Activated CD4-positive, alpha-beta T cell treated with anti-CD3 and anti-CD28 coated beads, Interleukin-2, Interleukin-4, amounts not matched to agents 100 ng/mL and 50 ng/mL, durations not matched to agents 16 hours and 8 hours (primary cell): Measurements from ENCODE around the gene PIGS.

Experiments used
- DNase-seq: peaks from one replicate; pipeline ENCODE4 v3.0.0-alpha.2; 2020; ENCODE audit warnings: low spot score

The PIGS gene

DNA sequence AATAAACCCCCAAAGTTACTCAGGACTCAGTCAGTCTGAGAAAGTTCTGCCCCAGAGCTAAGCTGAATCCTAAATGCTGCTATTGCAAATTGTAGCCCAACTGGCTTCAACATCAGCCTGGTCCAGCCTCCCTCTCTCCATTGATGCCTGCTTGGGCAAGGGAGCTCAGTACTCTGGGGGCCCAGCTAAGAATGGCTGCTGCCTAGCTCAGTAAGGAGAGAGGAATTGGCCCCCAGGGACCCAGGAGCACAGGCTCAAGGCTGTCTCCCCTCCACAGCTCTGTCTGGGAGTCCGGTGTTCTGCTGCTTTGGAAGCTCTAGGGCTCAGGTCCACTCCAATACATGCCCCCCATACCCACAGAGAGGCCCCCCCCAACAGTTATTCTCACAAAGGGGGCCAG is 20.5 kb downstream of the PIGS start:
- DNase-seq: no peak

DNA sequence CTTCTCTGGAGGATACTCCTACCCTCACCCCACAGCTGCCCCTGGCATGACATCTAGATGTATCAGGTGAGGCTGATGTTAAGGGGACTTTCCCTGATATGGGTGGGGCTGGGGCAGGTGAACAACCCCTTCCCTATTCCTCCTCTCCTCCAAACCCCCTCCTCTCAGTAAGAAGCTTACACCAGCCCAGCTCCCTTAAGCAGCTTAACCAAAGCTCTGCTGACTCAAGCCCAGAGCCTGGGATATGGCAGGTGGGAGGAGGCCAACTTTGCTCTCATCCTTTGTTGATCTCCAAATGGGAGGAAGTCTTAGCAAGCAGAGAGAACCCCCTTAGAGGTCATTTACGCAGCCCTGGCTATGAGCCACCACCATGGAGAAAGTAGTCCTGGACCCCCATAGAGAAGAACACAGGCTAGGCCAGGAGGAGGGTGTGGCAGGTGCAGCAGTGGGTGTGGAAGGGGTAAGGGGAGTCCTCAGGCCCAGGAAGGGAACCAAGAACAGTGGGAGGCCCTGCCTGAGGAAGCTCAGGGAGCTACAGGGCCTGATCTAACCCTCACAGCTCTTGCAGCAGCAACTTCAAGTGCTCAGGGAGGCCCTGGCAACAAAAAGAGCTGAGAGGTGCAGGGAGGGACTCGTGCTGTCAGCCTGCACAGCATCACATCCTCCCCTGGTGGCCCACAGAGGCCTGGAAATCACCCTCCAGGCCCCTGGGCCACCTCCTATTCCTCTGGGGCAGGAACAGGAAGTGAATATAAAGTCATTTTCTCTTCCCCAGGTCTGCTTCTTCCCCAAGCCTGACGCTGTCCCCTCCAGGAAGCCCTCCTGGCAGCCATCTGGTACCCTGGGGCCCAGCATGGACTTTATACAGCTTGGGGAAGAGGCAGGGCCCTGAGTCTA is 21.8 kb downstream of the PIGS start:
- DNase-seq: peak; percentile 68

DNA sequence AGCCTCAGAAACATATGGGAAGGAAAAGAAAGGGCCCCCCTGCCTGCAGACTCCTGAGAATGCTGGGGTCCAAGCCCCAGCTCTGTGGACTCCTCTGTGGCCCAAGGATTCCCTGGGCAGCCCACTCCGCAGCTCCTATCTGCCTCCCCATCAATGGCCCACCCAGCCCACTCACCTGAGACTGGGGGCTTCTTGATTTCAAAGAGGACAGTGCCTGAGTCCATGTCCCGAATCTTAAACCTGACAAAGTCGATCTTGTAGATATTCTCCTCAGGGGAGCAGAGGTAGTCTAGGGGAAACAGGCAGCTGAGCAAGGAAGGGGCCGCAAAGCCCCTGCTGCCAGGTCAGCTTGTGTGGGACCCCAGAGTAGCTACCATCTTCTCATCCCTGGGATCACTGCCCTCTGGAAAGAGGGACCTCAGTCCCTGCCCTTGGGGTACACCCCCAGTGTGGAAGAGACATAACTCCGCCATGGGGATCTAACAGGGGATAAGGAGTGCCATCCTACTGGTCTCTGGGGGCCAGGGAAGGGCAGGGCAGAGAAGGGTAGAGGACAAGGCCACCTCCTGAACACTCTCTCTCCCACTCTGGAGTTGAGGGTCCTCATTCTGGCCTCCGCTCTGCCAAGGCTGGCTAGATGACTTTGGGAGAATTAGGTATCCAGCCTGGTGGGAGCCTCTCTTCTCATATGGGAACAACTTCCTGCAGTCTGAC is 22.8 kb downstream of the PIGS start:
- no peak for DNase-seq

DNA sequence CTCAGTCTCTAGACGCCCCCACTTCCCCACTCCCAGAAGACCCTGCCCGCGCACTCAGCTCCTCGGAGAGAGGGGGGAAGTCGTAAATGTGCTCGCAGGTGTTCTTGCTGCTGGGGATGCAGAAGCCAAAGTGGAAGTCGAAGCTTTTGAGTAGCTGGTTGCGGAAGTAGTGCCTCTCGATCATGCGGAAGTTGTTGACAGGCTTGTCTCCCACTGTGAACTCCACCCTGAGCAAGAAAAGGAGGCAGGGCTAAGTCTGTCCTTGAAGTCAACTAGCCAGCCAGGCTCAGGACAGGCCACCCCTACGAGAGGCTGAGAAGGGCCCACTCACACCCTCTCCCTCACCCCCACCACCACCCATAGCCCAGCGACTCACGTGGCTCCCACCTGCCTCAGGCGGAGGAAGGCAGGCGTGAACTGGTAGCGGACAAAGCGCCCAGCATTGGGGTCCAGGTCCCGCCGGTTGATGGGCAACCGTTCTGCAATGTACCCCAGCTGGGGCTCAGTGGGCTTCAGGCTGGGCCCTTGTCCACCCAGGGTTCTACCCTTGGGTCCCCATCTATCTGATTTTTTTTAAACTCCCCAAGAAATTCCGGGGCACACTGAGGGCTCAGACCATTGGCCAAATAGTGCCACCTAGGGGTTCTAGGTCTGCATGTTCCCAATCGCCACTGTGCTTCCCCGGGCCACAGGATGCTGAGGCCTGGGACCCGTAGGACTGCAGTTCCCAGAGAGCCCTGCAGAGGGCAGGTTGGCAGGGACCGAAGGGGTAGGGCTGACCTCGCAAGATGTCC is 23.5 kb downstream of the PIGS start:
- peak; percentile 86 for DNase-seq

DNA sequence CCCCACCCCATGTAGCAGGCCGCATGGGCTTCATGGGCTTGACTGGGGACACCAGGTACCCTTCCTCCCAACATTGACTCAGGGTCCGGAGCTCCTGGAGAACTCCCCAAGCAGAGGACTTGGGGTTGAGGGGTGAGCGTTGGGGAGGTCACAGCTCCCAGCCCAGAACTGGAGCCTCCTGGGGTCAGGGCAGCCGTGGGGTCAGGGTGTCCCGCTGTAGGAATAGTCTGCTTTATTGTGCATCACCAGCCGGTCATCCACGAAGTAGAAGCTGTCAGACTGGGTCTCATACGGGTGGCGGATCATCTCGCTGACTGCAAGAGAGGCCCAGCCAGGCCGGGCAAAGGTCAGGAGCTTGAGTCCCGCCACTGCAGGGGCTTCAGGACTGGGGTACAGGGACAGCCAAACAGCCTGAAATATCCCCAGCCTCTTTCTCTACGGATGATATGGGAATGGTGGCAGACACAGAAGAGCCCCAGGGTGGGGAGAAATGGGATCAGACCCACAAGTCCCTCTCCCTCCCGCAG is 24.2 kb downstream of the PIGS start:
- no peak for DNase-seq

DNA sequence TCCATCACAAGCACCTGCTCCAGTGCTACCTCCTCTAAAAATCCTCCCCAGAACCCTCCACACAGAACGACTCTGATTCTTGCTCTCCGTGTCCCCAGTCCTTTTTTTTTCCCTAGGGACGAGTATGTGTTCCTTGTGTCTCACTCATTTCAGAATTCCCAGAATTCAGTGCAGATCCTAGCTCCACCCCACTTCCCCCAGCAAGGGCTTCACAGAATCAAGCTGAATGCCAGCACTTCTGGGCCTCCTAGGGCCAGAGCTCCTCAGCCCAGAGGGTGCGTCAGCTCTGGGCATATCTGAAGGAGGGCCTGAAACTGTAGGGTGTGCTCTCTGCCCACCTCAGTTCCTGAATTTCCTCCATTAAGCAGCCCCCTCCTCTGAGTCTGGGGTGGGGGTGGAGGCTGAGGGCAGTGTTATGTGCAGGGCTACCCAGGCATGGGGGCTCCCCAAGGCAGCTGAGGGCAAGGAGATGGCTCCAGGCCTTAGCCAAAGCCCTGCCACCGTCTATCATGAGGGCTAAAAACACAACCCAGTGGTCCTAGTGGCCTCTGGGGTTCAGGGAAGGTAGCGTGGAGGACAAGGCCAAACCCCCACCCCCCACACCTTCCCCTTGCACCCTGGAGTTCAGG is 25.4 kb downstream of the PIGS start:
- no peak for DNase-seq

DNA sequence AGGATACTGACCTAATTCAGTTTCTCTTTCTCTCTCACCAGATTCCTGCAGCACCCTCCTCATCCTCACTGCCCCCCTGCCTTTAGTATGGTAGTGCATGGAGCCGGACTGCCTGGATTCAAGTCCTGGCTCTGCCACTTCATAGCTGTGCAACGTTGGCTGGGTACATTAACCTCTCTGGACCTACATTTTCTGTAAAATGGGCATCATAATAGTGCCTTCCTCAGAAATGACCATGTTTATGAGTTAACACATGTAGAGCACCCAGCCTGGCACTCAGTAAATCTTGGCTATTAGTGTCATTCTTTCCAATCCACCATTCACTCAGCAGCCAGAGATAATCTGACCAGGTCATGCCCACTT is 26.2 kb downstream of the PIGS start:
- DNase-seq: no peak

DNA sequence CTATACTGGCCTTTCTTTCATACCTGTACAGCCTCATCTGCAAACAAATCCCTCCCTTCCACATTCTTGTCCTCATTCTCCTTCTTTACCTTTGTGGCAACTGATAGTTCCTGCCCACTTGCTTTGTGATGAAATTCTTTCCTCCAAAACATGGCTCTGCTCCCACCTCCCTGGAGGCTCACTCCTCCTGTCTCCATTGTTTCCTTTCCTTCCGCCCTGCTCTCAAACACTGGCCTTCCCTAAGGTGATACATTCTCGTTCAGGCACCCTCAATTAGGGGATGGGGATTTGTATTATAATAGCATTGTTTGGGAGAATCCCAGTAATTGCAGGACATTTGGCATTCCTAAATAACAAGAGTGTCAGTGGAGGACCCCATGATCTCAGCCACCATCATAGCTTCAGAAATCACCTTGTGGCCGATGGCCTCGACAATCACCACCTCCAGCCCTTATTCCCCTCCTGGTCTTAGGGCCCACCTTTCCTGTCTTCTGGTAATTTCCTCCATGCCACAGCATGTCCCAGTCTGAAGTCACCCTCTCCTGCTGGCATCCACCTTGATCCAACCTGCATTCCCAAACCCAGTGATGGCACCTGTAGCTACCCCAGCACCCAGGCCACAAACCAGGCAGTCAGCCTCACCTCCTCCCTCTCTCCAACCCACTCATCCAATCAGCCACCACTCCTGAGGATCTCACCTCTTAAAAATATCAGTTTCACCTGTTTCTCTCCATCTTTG is 26.8 kb downstream of the PIGS start:
- DNase-seq: no peak

DNA sequence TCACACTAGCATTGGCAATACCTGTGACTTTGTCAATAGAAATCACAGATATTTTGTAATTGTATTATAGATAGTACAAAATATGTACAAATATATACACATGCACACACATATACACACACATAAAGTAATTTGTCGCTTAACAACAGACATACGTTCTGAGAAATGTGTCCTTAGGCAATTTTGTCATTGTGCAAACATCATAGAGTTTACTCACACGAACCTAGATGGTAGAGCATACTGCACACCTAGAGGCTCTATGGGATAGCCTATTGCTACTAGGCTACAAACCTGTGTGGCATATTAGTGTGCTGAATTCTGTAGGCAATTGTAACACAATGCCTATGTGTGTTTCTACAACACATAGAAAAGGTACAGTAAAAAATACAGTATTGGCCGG is 29.9 kb downstream of the PIGS start:
- DNase-seq: no peak

DNA sequence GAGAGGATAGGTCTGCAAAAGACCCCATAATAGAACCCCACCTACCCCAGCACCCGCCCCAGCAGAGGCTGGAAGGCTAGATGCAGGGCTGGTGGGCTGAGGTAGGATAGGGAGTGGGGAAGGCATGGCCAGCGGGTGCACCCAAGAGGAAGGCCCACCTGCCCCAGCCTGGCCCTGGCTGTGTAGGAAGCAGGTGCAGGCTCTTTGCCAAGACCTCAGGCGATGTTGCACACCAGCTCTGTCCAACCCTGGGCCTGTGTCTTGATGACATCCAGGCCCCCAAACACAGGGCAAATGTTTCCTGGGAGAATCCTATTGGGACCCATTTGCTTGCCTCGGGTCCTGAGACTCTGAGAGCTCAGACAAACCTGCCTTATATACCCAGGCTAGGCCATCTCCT is 31.1 kb downstream of the PIGS start:
- no peak for DNase-seq

DNA sequence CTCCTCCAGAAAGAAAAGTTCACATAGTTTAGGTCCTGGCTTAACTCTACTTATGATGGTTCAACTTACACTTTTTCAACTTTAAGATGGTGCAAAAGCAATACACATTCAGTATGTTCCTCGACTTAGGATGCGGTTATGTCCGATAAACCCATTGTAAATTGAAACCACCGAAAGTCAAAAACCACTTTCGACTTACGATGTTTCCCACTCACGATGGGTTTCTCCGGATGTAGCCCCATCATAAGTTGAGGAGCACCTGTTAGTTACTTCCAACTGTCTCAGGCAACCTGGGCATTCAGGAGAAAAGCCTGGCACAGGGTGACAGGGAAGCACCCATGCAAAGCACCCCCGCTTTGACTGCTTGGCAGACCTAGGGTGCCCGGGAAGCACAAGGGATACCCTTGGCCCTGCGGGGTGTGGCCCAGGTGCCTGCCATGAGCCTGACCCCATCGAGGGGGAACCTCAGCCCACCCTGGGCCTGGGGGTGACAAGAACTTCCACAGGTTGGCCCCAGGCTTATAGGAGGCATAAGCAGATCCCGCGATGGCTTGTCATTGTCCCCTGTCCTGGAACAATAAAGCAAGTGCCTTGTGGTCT is 32.9 kb downstream of the PIGS start:
- DNase-seq: no peak

DNA sequence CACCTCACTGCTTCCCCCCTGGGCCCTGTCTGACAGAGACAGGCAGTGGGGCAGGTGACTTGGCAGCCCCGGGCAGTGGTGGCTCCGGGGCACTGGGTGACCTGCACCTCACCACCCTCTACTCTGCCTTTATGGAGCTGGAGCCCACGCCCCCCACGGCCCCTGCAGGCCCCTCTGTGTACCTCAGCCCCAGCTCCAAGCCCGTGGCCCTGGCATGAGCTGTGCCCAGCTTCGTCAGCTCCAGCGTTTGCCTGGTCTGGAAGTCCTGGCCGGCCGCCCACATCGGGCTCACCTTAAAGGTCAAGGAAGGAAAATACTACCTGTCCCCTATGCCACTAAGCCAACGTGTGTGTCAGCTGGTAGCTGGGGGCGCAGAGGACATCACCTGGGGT is 34.1 kb downstream of the PIGS start:
- DNase-seq: no peak

DNA sequence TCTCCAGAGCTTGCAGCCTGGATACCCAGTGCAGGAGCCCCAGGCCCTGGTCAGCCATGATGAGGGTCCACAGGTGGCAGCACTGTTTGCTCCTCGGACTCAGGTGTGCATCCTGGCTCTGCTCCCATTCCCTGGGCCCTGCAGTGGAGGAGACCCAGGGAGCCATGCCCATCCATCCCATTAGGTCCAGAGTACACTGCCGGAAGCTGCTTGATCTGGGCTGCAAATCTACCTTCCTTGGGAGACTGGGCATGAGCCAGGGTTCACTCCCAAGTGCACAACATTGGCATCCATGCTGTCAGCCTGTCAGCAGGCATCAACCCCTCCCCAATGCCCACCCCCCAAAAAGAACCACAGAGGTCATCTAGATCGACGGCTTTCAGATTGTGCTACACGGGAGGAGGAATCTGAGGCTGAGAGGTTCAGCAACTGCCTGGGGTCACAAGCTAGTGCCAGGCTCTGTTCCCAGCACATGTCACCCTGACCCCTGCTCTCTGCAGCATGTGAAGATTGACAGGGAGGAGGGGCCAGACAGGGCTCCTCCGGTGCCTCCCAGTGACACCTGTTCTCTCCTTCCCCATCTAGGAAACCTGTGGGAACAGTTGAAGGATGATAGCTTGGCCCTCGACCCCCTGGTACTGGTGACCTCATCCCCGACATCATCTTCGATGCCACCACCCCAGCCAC is 34.6 kb downstream of the PIGS start:
- DNase-seq: no peak

DNA sequence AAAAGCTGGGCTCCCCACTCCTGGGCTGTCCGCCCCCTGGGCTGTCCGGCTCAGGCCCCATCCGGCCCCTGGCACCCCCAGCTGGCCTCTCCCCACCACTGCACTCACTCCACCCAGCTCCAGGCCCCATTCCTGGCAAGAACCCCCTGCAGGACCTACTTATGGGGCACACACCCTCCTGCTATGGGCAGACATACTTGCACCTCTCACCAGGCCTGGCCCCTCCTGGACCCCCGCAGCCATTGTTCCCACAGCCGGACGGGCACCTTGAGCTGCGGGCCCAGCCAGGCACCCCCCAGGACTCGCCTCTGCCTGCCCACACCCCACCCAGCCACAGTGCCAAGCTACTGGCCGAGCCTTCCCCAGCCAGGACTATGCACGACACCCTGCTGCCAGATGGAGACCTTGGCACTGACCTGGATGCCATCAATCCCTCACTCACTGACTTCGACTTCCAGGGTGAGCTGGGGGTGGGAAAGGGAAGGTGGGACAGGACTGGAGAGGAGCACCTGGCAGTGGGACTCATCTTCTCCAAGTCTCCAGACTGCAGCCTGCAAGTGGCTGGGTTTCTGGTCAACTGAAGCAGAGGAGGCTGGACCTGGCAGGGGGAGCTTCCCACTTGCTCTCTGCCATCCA is 36.5 kb downstream of the PIGS start:
- DNase-seq: no peak

DNA sequence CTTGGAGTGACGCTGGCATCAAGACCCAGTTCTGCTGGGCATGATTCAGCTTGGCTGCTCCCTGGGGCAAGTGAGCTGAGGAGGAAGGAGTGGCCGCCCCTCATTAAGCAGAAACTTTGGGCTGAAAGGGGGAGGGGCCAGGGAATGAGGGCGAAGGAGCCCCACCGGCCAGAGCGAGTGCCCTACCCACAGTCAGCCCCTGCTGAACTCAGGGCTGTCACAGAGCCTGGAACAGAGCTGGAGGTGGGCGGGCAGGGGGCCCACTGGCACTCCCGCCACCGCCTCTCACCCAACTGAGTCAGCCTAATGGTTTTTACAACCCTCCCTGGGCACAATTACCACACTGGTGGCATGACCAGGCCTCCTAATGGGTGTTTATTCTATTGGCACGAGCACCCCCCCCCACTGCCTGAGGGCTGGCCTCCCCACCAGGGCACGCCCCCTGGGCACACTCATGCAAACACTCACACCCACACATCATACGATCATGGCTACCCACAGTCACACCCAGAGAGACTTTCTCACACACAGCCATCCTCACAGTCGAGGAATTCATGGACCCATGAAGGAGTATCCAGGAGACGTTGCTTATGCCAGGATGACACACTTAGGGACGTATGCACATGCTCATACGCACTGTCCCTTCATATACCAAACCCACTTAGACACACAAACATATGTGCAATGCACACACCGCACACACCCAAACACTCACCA is 38.1 kb downstream of the PIGS start:
- DNase-seq: no peak

DNA sequence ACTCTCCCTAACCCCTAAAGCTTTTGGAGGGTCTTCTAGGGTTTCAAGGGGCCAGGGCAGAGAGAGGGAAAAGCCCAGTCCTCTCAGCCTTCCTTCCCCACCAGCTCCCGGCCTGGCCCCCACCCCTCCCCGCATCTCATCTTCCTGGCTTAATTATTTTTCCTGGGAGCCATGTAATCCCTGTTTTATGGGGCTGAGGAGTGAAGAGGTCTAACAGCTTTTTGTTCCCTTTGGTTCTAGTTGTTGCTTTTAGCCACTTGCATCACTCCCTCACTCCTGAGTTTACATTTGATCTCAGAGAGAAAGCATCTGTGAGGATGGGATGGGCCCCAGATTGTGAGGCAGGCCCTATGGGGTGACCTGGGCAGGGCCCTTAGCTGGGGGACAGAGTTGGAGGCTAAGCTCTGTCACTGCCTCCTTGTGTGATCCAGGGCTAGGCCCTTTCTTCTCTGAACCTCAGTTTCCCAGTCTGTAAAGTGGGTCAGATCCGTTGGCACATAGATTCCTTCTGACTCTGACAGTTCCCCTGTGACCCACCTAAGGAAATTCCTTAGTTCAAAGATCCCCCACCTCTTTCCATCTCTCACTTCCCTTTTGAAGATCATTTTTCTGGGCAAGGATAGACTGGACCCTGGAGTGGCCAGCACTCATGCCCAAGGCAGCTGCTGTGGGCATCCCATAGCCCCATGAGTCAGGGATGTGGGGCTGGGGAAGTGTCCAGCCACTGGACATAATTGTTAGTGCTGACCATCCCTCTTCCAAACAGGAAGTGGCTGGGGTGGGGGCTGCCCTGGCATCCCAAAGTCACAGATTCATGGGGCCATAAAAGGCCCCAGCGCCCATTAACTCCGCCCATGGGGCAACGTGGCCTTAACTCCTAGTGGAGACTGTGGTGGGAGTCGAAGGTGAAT is 39.0 kb downstream of the PIGS start:
- DNase-seq: no peak

DNA sequence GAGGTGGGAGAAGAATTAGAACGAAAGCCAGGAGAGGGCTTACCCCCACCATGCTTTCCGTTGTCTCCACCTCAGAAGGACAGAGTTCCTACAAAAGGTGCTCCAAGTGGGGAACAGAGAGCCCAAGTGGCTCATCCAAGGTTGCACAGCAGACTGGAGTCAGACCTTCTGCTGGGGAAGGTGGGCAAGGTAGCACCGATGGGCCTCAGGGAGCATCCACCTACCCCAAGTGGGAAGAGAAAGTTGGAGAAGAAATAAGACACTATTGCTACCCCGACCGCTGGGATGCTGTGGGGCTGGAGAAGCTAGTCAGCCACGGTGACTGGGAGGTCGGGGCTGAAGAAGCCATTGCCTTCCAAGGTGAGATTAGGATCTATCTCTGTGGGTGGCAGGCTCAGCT is 40.4 kb downstream of the PIGS start:
- DNase-seq: no peak

DNA sequence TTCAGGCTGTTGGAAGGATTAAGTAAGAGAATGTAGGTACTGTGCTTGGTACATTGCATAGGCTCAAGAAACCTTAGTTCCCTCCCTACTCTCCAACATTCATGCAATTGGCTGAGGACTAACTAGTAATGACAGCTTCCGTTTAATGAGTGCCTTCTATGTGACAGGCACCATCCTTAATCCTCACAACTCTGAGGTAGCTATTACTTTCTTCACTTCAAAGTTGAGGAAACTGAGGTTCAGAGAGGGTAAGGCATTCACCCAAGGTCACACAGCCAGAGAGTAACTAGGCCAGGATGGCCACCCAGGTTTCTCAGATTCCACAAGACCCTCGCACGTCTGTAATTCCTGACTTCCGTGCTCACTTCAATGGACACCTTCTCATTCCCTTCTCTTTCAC is 41.1 kb downstream of the PIGS start:
- no peak for DNase-seq
